PC-3 (cell line): ENCODE measurements around the gene SLC11A2.

Source experiments
- CTCF ChIP-seq: fragments of 300-600 bp; sonication (generic); conservative IDR thresholded peaks from 2 replicates; pipeline ENCODE4 v1.5.1; 2017; ENCODE audit warnings: antibody characterized with exemption, low read depth, mild to moderate bottlenecking, low read length
- EZH2 ChIP-seq: fragments of 300-600 bp; sonication (generic); IDR thresholded peaks from one replicate; pipeline ENCODE4 v1.6.1; 2017; ENCODE audit warnings: antibody characterized with exemption, mild to moderate bottlenecking, low read length; ENCODE audit not compliant: unreplicated experiment
- EZH2phosphoT487 ChIP-seq: fragments of 300-600 bp; sonication (generic); IDR thresholded peaks from 2 replicates; pipeline ENCODE4 v1.6.1; 2018; ENCODE audit warnings: mild to moderate bottlenecking, antibody characterized with exemption, low read length, borderline replicate concordance

GRCh38 chr12:50981319-50982239 lies 44.6 kb downstream of the SLC11A2 start:
- no peak for TF ChIP-seq CTCF
- no peak for TF ChIP-seq EZH2phosphoT487
- no peak for TF ChIP-seq EZH2
